RCC 7860 (cell line): Measurements from ENCODE around the gene CCDC188.

Source experiments
- DNase-seq: peaks from one replicate; pipeline ENCODE4 v3.0.0-alpha.2; 2015; ENCODE audit warnings: low spot score
- FAIRE-seq: peaks from 2 replicates; lab custom pipeline; 2012; peaks lifted over from hg19 to GRCh38; lab: Jason Lieb, UNC

The CCDC188 gene

DNA sequence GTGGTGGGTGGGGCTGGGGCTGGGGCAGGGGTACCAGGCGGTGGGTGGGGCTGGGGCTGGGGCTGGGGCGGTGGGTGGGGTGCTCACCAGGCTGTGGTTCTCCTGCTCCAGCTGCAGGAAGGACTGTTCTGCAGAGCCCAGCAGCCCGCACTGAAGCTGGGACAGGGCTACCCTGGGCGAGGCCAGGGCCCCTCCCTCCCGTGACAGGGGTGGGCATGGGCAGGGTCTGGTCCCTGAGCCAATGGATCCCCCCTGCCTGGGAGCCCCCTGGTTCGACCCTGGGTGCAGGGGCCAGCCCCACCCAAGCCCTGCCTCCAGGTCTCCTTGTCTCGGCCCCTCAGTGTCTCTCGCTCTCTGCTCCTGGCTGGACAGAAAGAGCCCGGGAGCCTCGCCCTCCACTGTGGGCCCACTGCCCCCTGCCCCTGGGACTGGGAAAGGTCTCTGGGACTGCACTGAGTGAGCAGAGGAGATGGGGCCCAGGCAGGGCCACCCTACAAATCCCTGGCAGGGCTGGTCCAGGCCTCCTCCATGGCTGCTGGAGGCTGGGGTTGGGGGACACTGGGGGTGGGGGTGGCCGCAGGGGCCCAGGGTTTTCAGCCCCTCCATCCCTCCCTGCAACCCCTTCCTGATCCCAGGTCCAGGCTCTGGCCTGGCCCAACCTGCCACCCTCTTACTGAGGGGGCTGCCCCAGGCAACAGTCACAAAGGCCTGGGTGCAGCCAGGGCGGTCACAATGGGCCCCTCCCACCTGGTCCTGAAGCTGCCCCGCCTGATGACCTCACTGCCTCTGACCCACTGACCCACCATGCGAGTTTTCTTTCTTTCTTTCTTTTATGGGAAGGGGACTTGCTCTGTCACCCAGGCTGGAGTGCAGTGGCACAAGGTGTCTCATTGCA, at the start of gene CCDC188:
Gene CCDC188, minus strand, starts transcription at position 675 of the 895 bp plus-strand sequence. Its CDS starts 69 bp downstream, at position 606.
- FAIRE-seq (no peak), DNase-seq (no peak)

DNA sequence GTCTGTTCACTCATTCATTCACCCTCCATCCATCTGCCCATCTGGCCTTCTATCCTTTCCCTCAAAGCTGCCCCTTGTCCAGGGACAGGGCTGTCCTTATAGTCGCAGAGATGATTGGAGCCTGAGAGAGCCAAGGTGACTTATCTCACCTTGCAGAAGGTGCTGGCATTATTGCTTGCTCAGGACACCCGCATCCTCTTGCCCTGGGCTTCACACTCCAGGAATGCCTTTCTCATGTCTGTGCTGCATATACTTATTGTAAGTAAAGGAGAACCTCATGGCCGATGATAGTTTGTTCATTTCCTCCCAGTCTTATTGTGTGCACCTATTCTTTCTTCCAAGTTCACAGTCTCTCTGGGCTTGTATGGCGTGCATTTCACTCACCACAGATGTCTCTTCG, 49.1 kb upstream of the CCDC188 start:
- no peak for FAIRE-seq

DNA sequence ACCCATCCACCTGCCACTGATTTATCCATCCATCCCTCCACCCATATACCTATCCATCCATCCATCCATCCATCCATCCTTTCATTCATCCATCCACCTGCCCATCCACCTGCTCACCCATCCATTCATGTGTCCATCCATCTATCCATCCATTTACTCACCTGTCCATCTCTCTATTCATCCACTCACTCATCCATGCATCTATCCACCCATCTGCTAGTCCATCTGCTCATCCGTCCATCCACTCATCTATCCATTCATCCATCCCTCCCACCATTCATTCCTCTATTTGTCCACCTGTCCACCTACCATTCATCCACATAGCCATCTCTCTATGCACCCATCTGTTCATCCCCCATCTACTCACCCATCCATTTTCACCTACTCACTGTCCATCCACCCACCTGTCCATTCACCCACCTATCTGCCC, 48.6 kb upstream of the CCDC188 start:
- FAIRE-seq (no peak), DNase-seq (no peak)

More for the DNA sequence above, 49.1 kb upstream of the CCDC188 start:
- no peak for DNase-seq

DNA sequence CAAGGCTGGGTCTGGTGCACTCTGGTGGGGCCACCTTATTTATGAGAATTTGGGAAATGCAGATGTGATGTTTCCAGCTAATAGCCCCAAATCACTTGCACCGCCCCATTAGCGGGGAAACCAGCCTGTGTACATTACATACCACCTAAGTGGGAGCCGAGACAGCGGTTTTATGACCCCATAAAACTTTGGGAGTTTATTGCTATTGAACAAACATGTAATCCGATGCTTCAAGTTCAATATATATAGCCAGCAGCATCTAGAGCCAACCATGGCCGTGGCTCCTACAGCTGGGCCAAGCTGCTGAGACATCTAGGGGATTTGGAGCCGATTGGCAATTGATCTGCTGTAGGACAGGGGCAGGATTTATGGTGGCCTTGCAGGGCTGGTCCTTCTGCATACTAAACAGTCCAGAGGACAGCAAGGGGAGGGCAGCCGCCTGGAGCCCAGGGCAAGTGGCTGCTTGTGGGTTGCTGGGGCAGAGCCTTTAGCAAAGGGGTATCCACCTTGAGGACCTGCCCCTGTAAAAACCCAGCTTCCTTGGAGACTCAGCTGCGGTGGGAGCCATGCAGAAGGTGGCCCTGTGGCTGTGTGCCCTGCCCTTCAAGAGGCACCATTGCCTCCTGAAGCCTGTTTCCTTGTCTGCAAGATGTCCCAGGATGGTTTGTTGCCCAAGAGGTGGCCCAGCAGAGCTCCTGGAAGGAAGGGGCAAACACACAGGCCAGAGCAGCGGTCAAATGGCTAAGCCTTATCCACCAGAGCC, 47.9 kb upstream of the CCDC188 start:
- DNase-seq (no peak), FAIRE-seq (no peak)

DNA sequence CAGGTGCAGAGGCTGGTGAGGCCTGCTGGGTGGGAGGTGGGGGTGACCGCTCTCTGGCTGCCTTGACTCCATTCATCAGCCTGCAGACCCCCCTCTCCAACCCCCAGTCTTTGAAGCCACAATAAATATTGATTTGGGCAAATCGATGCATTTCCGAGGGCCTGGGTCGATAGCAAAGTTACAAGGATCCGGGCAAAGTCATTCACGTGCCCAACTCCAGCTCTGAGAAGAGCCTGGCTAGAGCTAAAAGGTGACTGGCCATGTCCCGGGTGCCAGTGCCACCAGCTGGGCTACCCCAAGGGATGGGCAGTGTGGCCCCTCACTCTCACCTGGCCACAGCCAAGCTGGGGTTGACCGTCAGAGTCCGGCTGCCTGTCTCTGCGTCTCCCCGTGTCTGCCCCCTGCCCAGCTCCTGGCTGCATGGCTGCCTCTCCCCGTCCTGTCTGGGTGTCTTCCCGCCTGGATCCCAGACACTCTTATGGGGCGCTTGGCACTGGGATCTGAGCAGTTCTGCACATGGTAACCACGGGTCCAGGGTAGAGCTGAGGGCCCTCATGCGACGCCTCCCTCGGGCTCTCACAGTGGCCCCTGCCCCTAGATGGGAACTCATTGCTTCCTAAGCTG, 46.7 kb upstream of the CCDC188 start:
- no peak for DNase-seq
- FAIRE-seq, result no peak

DNA sequence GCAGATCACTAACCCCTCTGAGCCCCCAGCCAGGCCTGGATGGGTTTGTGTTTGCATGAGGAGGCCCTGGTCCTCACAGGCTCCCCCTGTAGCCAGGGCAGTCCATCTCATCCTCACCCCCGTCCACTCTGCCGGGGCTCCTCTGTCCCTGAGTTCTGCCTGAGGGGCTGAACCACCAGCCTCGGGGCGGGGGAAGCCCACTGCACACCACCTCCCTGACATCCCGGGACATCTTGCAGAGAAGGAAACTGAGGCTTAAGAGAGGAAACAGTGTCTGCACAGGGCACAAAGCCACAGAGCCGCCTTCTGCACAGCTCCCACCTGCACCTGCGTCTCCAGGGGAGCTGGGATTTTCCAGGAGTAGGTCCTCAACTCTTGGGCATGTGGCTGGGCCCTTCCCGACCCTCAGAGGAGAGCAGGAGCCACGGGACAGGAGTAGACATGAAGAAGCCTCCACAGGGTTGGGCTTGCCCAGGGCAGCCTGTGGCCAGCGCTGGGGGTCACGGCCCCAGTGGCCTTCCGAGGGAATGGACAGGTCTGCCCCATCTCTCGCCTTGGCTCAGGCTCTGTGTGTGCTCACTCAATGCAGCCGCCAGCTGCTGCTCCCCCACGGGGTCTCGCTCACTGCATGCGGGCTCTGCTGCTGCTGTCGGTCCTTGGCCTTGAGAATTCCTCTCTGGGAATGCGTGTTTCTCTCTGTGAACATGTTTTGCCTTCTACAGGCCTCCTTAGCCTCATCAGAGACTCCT, 45.4 kb upstream of the CCDC188 start:
- FAIRE-seq, result no peak
- no peak for DNase-seq

DNA sequence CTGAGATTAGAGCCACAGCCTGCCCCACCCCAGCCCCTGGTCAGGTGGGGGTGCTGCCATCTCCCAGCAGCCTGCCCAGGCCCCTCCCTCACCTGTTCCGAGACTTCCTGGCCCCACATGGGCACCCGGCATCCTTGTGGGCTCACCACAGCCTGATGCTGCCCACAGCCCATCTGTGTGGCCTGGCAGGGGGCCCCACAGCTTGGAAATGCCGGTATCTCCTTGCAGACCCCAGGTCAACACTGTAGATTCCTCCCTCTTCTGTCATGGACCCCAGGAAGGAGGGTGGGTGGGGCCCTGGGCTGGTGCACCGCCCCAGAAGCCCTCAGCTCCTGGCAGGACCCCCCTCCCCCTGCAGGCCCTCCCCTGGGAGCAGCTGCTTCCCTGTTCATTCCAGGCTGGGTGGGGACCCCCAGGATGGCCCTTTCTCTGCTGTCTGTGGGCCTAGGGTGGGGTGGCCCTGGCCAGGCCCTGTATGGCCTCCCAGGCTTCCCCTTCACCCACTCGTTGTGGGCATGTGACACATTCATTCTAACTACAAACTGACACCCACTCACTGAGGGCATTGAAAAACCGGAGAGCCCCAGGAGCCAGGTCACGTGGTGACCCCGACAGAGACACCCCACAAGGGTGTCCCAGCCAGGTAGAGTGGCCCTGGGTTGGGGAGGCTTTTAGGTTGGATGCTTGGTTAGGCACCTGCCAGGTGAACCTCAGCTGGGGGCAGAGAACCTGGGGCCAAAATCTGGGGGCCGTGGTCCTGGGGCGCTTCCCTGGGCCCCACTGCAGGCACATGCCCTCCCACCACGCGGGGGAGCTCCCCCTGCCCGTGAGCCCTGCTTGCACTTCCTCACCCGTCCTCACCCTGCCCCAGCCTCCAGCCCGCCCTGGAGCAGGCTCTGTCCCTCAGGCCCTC, 44.1 kb upstream of the CCDC188 start:
- FAIRE-seq (no peak), DNase-seq (no peak)

DNA sequence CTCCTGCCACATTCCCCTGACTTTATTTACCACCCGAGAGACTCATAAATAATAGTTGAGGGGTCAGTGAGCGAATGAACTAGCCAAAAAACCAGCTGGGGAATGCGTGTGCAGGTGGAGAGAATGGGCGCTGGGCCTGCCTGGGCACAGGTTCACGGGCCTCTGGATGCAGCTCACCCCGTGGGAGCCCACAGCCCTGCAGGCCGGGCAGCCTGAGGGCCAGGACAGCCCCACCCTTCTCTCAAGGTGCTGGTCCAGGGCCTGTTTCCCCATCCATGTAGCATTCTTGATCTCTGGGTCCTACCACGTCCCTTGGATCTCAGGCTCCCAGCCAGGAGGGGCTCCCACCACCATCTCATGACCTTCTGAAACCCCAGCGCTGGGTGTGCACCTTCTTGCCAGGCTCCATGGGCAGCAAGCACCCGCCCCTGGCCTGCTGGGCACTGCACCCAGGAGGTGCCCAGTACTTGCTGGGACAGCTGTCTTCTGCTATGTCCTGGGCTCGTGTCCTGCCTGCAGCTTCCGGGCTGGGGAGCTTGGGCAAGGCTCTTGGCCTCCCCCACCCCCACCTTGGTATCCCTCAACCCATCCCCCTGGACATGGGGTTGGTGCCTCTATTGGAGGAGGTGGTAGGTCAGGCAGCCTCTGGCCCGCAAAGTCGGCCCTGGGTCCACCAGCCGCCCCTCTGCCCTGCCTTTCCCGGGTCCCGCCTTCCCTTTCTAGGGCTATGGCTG, 43.1 kb upstream of the CCDC188 start:
- no peak for DNase-seq
- FAIRE-seq, result no peak

DNA sequence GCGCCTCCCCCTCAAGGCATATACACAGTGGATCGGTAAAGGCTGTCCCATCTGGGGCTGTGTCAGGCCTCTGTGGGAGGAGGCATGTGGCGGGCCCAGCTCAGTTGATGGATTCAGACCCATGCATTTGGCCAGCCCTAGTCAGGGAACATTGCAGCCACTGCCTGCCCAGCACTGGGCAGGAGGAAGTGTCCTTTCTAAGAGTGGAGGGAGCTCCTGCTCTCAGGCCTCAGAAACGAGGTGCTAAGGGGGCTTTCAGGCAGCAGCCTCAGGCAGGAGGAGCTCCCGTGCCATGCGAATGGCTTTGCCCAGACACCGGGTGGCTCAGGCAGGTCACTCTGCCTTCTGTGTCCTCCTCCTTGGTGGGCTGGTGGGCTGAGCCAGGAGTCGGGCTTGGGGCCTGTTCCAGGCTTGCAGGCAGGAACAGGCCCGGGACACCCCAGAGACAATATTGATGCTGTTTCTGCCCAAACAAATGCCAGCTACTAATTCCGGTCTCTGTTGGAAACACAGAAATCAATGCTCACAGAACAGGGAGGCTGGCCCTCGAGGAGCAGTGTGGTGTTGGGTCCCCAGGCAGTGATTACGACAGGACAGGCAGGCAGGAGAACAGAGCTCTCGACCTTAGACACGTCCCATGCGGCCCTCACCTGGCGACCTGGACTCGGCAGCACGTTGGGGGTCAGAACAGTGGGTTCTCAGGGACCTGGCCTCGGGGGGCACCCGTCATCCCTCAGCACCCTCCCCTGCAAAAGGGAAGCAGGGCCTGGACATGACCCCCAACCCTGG, 42.3 kb upstream of the CCDC188 start:
- FAIRE-seq (no peak), DNase-seq (no peak)

DNA sequence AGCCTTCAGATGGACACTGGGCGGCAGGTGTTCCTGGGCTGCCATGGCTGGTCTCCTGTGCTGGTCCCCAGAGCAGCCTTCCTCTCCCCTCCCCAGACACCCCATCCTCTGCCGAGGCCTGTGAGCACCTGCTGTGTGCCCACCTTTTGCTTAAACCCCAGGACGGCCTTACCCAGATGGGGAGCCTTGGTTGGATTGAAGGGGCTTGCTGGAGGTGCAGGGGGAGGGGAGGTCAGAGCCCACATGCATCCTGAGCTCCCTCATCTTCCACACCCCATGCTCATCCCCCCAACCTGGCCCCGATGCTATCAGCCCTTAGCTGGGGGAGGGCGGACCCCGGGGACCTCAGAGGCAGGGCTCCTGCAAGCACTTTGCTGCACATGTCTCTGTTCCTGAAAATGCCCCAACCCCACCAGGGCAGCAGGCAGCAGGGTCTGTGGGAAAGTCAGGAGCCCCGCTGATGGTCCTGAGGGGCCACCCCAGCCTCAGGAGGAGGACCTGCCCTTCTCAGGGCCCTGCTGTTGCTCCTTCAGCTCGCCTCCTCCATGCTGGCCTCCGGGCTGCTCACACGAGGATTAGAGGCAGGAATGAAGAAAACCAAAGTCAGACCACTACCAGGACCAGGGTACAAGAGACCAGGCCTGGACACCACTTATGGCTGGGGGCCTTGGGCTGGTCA, 41.6 kb upstream of the CCDC188 start:
- no peak for DNase-seq
- FAIRE-seq, result no peak

DNA sequence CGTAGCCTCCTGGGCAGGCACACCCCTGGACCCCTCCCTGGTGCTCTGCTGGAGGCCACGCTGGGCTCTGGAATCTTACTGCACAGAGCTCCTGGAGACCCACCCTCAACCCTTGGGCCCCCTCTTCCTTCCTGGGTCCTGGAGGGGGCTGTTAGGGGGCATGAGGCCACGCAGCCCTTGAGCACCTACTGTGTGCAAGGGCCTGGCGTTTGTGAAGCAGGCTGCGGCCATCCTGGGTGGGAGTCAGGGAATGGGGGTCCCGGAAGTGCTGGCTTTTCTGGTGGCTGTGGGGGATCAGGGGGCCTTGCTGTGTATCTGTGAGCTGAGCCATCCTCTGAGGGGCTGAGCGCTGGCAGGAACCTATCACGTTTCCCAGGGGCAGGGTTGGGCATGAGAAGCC, 40.9 kb upstream of the CCDC188 start:
- DNase-seq (no peak), FAIRE-seq (no peak)

DNA sequence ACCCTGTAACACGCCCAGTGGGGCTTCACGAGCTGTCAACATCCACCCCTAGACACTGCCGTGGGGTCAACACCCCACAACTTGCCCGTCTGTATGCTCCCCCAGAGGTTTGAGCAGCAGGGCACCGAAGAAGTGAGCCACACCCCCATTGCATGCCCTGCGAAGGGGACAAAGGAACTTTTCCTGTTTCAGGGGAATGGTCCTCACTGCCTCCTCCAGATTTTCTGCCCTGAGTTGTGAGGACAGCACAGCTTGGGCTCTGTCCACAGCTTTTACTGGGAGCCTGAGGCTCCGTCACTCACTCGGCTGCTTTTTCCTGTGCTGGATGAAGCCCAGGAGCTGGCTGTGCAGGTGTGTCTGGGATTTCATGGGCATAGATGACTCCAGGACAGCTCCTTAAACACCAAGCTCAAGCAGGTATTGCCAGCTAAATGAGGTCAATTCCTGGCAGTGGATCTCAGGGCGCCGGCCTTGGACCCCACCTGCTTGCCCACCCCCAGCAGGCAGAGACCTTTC, 40.2 kb upstream of the CCDC188 start:
- DNase-seq, result no peak

DNA sequence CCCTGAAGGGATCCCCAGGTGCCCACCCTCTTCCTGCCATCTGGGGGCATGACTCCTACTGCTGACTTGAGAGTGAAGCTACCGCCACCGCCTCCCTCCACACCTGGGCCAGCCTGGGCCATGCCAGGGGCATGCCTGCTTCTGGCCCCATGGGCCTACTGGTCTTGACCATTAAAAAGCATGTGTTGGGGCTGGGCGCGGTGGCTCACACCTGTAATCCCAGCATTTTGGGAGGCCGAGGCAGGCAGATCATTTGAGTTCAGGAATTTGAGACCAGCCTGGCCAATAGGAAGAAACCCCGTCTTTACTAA, 37.7 kb upstream of the CCDC188 start:
- FAIRE-seq (no peak), DNase-seq (no peak)

More for the DNA sequence above, 40.2 kb upstream of the CCDC188 start:
- no peak for FAIRE-seq

DNA sequence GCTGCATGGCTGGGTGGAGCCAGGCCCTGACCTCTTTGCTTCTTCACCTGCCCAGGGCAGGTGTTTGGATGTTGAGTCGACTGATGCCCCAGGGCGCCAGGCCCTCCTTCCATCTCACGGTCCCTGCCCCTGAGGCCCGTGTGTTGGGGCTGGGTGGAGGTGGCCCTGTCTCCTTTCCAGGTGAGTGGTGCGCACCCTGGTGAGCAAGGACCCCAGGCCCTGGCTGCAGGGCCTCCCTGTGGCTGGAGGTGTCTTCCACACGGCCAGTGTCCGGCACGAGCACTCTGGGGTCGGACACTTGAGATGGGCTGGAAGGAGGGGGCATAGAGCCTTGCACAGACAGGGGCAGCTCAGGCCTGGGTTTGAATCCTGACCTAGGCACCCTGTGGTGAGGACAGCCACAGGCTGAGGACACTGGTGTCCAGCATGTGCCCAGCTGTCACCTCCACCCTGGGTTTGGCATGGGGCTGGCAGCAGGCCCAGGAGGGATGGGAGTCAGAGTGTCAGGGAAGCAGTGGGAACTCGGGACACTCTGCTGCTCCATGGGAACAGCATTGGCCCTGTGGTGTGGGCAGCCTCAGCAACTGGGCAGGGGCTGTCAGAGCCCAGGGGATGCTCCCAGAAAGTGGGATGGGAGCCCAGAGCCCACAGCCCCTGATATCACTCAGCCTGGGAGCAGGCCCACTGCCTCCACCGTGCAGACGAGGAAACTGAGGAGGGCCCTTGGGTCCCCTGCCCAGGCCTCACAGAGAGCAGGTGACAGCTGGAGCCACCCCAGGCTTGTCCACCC, 37.1 kb upstream of the CCDC188 start:
- FAIRE-seq, result no peak
- DNase-seq, result no peak

DNA sequence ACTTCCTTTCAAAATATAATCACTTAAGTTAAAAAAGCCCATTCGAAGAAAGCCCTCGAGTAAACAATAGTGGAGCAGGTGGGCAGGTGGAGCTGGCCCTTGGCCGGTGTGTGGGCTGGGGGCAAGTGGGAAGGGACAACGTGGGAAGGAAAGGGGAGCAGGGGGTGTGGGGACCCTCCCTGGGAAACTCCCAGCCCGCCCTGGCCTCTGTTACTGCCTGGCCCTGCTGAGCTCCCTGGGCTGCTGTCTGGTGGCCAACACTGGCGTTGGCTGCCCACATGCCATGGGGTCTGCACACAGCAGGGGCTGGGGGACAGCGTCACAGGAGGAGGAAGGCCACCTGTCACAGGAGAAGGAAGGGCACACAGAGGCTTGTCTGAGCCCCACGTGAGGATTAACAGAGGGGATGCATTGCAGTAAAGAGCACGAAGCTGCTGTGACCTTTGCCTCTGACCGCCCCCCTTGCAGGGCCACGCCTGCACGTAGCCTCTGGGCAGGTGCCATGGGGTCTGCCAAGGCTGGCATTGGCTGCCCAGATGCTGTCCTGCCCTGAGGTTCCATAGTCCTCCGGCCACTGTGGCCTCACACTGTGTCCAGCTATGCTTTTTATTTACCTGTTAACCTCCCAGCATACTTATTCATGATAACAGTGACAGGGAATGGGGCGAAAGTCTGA, 36.2 kb upstream of the CCDC188 start:
- DNase-seq (no peak), FAIRE-seq (no peak)

DNA sequence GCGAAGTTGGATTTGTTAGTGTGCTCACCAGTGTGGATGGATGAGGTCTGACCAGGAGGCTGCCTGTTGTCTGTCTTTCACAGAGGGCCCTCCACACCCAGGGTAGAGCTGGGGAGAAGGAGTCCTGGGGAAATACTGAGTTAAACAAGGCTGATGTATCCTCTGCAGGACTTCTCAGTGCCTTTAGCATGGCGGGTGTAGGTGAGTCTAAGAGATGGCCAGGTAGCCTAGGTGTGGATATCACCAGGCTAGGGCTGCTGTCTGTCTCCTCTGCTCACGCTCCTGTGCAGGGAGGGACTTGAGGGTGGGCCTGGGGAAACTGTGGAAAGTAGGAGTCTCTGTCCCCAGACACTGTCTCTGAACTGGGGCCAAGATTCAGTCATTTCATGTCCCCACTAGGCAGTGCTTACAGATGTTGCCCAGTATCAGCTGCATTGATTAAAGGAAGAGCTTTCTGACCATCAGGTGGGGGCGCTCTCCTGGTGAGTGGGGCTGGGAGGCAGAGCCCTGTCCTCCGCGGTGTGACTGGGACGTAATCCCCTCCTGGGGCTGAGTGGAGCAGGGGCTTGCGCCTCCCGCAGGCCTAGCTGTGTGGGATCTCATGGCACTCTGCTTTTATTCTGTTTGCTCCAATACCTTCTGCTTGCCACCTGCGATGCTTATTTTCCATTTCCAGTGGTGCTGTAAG, 35.5 kb upstream of the CCDC188 start:
- DNase-seq (no peak), FAIRE-seq (no peak)
